ENCODE data around the gene SMLR1. TPM values are rescaled to one million over a fixed set of nuclear protein-coding genes. Genes with fewer than 3 reads are reported as not detected.

The SMLR1 gene
- total RNA-seq, 1 donor from 2014 or later = not detected

GRCh38 chr6:130783416-130784107 is 43.6 kb upstream of the SMLR1 start:
- intact Hi-C loops (cut with DNase I) = no loop called here
- H3K27ac ChIP-seq = no peak overlapping the region
- no peaks in the 10 kb centered on the region for H3K36me3 ChIP-seq
- H3K27me3 ChIP-seq = no peaks in the 10 kb centered on the region
- no peak overlapping the region for H3K4me3 ChIP-seq
- no peaks in the 10 kb centered on the region for H3K4me1 ChIP-seq
- DNase-seq = no peak
- H3K9me3 ChIP-seq = no peaks in the 10 kb centered on the region
- ATAC-seq = no peak
- TF ChIP-seq, protein P1, sequence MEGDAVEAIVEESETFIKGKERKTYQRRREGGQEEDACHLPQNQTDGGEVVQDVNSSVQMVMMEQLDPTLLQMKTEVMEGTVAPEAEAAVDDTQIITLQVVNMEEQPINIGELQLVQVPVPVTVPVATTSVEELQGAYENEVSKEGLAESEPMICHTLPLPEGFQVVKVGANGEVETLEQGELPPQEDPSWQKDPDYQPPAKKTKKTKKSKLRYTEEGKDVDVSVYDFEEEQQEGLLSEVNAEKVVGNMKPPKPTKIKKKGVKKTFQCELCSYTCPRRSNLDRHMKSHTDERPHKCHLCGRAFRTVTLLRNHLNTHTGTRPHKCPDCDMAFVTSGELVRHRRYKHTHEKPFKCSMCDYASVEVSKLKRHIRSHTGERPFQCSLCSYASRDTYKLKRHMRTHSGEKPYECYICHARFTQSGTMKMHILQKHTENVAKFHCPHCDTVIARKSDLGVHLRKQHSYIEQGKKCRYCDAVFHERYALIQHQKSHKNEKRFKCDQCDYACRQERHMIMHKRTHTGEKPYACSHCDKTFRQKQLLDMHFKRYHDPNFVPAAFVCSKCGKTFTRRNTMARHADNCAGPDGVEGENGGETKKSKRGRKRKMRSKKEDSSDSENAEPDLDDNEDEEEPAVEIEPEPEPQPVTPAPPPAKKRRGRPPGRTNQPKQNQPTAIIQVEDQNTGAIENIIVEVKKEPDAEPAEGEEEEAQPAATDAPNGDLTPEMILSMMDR (IDR thresholded peaks at IDR 0.05) = no peak

GRCh38 chr6:130787726-130788500 is 39.3 kb upstream of the SMLR1 start:
- Histone ChIP-seq H3K36me3 (no peaks in the 10 kb centered on the region), H3K4me3 (no peak overlapping the region), H3K4me1 (no peaks in the 10 kb centered on the region), H3K27ac (no peak overlapping the region), H3K9me3 (no peaks in the 10 kb centered on the region), H3K27me3 (no peaks in the 10 kb centered on the region)
- intact Hi-C loops (cut with DNase I) = no loop called here
- ATAC-seq (no peak), DNase-seq (no peak)
- TF ChIP-seq, protein P1 (IDR thresholded peaks at IDR 0.05) = no peak

GRCh38 chr6:130788954-130789353 is 38.3 kb upstream of the SMLR1 start:
- DNase-seq = no peak
- no peaks in the 10 kb centered on the region for H3K36me3 ChIP-seq
- no peaks in the 10 kb centered on the region for H3K9me3 ChIP-seq
- no peak overlapping the region for H3K27ac ChIP-seq
- no peak overlapping the region for H3K4me3 ChIP-seq
- no peaks in the 10 kb centered on the region for H3K27me3 ChIP-seq
- intact Hi-C loops (cut with DNase I) = no loop called here
- TF ChIP-seq, protein P1 (IDR thresholded peaks at IDR 0.05) = no peak
- H3K4me1 ChIP-seq = no peaks in the 10 kb centered on the region
- no peak for ATAC-seq

GRCh38 chr6:130794010-130794697 is 33.1 kb upstream of the SMLR1 start:
- Histone ChIP-seq H3K4me3 (no peak overlapping the region), H3K27me3 (no peaks in the 10 kb centered on the region), H3K27ac (no peak overlapping the region), H3K9me3 (no peaks in the 10 kb centered on the region), H3K4me1 (no peaks in the 10 kb centered on the region), H3K36me3 (no peaks in the 10 kb centered on the region)
- no peak for ATAC-seq
- TF ChIP-seq, protein P1 (IDR thresholded peaks at IDR 0.05) = no peak
- DNase-seq = no peak
- intact Hi-C loops (cut with DNase I) = no loop called here

GRCh38 chr6:130794738-130795137 is 32.5 kb upstream of the SMLR1 start:
- ATAC-seq = no peak

More at GRCh38 chr6:130794738-130795137, 32.5 kb upstream of the SMLR1 start:
- Histone ChIP-seq H3K27ac (no peak overlapping the region), H3K36me3 (no peaks in the 10 kb centered on the region), H3K9me3 (no peaks in the 10 kb centered on the region), H3K4me1 (no peaks in the 10 kb centered on the region), H3K27me3 (no peaks in the 10 kb centered on the region), H3K4me3 (no peak overlapping the region)
- TF ChIP-seq, protein P1 (IDR thresholded peaks at IDR 0.05) = no peak
- intact Hi-C loops (cut with DNase I) = no loop called here
- DNase-seq = no peak

All from upper lobe of right lung (tissue), 1 donor.